Measurements from ENCODE around the gene MLKL. TPM values are rescaled to one million over a fixed set of nuclear protein-coding genes. Genes with fewer than 3 reads are reported as not detected.

MLKL gene
- total RNA-seq, 1 donor from 2014 or later: 6.8 TPM

DNA sequence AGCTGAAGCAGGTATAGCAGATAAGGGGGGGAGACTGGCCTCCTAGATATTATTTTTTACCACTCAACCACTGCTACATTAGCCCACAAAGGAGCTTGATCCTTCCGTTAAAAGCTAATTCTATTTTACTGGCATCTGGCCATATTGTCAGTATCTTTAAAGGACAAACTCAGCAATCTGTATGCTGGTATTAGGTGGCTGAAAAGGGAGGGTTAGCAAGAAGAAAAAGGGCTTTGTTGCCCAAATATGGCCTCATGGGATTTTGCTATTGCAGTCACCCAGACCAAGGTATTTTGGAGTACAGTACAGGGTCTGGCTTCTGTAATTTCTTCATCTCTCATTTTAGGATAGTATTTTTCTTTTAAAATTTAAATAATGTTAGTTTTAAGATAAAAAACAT lies 48.4 kb downstream of the MLKL start:
- Mint-ChIP-seq H3K27ac (no peak overlapping the region), H3K4me3 (no peak overlapping the region), H3K9me3 (no peaks in the 10 kb centered on the region), H3K36me3 (ENCODE audit: low read depth) (peaks cover 70% of the 10 kb centered on the region), H3K27me3 (no peaks in the 10 kb centered on the region), H3K4me1 (peaks cover 21% of the 10 kb centered on the region)
- intact Hi-C loops (cut with micrococcal nuclease): no loop called here
- ATAC-seq (ENCODE audit: low read depth) (no peak), DNase-seq (no peak)
- CTCF ChIA-PET: interaction anchor here (0.8 to 1.5 kb wide), 3 partner anchors 11 to 347 kb away, joined by 3 read pairs; no protein-coding TSS in a partner anchor
- TF ChIP-seq, protein P1, sequence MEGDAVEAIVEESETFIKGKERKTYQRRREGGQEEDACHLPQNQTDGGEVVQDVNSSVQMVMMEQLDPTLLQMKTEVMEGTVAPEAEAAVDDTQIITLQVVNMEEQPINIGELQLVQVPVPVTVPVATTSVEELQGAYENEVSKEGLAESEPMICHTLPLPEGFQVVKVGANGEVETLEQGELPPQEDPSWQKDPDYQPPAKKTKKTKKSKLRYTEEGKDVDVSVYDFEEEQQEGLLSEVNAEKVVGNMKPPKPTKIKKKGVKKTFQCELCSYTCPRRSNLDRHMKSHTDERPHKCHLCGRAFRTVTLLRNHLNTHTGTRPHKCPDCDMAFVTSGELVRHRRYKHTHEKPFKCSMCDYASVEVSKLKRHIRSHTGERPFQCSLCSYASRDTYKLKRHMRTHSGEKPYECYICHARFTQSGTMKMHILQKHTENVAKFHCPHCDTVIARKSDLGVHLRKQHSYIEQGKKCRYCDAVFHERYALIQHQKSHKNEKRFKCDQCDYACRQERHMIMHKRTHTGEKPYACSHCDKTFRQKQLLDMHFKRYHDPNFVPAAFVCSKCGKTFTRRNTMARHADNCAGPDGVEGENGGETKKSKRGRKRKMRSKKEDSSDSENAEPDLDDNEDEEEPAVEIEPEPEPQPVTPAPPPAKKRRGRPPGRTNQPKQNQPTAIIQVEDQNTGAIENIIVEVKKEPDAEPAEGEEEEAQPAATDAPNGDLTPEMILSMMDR (IDR thresholded peaks at IDR 0.05): no peak
- POLR2A ChIA-PET: no interaction called here

DNA sequence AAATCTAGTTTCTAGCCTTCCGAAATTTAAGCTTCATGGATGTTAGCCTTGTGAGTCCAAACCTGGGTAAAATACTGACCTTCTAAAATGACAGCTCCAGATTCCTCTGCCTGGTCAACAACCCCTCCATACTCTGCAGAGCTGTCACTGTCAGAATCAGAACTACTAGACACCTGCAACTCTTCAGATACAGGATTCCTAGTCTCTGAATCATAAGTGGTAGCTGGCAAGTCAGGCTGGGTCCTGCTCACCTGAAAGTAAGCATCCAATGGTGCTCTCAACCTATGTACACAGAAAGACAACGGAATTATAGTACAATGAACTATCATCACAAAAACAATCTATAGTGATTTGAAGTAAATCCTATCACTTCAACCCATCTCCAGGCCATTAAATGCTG lies 48.8 kb downstream of the MLKL start:
- ATAC-seq (ENCODE audit: low read depth) (no peak), DNase-seq (no peak)
- TF ChIP-seq, protein P1 (IDR thresholded peaks at IDR 0.05): no peak
- POLR2A ChIA-PET: interaction anchor here (1.0 kb wide), 1 partner anchor 15 kb away, joined by 3 read pairs; the partner anchor contains the start of gene RFWD3
- Mint-ChIP-seq H3K27ac (no peak overlapping the region), H3K4me3 (no peak overlapping the region), H3K27me3 (no peaks in the 10 kb centered on the region), H3K9me3 (no peaks in the 10 kb centered on the region), H3K36me3 (ENCODE audit: low read depth) (peaks cover 70% of the 10 kb centered on the region), H3K4me1 (peaks cover 17% of the 10 kb centered on the region)
- intact Hi-C loops (cut with micrococcal nuclease): no loop called here
- CTCF ChIA-PET: interaction anchor here (0.6 to 1.5 kb wide), 7 partner anchors 12 to 346 kb away, joined by 3 to 5 read pairs (median 3); partner anchors contain the start of gene MLKL

DNA sequence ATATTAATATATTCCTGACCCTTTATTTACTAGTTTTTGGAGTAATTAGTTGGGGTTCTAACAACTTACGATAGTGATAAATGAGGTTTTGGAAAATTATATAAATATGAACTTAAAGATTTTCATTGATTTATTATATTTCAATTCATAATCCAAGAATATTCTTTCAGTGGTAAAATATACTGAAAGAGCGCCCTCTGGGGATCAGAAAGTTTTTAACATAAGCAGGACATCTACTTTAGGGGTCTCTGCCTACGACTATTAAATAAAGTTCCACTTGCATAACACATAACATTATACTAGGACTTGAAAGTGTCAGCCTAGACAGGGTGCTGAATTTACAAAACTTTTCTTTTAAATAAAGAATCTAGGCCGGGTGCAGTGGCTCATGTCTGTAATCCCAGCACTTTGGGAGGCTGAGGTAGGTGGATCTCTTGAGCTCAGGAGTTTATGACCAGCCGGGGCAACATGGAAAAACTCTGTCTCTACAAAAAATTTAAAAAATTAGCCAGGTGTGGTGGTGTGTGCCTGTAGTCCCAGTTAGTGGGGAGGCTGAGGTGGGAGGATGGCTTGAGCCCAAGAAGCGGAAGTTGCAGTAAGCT lies 49.6 kb downstream of the MLKL start:
- H3K4me3 Mint-ChIP-seq: no peak overlapping the region
- ChIA-PET CTCF (interaction anchor here (0.8 to 1.5 kb wide), 5 partner anchors 13 to 346 kb away, joined by 3 to 5 read pairs (median 3); partner anchors contain the start of gene MLKL), POLR2A (interaction anchor here (1.0 kb wide), 1 partner anchor 16 kb away, joined by 3 read pairs; the partner anchor contains the start of gene RFWD3)
- H3K9me3 Mint-ChIP-seq: no peaks in the 10 kb centered on the region
- intact Hi-C loops (cut with micrococcal nuclease): no loop called here
- H3K27ac Mint-ChIP-seq: no peak overlapping the region
- peaks cover 73% of the 10 kb centered on the region for H3K36me3 Mint-ChIP-seq (ENCODE audit: low read depth)
- TF ChIP-seq, protein P1 (IDR thresholded peaks at IDR 0.05): peak; percentile 58
- peaks cover 13% of the 10 kb centered on the region for H3K4me1 Mint-ChIP-seq
- no peak for DNase-seq
- no peak for ATAC-seq (ENCODE audit: low read depth)
- no peaks in the 10 kb centered on the region for H3K27me3 Mint-ChIP-seq

DNA sequence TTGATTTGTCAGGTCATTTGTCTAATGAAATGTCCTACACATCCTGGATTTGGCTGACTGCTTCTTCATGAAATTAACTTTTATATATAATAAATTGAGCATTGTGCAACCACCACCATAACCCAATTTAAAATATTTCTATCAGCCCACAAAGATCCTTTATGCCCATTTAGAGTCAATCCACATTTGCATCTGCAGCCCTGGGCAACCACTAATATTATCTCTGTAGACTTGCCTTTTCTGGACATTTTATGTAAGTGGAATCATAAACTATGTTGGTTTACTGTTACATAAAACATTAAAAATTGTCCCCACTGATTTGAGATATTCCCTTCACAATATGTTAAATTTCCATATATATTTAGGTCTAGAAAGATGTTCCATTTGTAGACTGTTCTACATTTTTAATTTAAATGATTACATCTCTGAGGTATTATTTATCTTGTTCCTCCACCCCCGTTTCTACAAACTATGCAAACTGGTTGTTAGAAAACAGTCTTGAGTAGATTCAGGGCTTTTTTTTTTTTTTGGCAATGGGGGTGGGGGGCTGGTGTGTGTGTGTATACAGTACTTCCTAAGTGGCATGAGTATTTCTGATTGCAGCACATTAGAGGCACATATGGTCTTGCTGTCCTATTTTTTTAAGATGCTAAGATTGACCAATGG lies 50.7 kb downstream of the MLKL start:
- Mint-ChIP-seq H3K4me3 (no peak overlapping the region), H3K9me3 (no peaks in the 10 kb centered on the region), H3K27ac (no peak overlapping the region), H3K4me1 (peaks cover 8% of the 10 kb centered on the region), H3K27me3 (no peaks in the 10 kb centered on the region), H3K36me3 (ENCODE audit: low read depth) (peaks cover 70% of the 10 kb centered on the region)
- DNase-seq (no peak), ATAC-seq (ENCODE audit: low read depth) (no peak)
- TF ChIP-seq, protein P1 (IDR thresholded peaks at IDR 0.05): no peak
- POLR2A ChIA-PET: no interaction called here
- intact Hi-C loops (cut with micrococcal nuclease): no loop called here
- CTCF ChIA-PET: interaction anchor here (1.2 to 1.3 kb wide), 2 partner anchors 14 to 17 kb away, joined by 3 to 5 read pairs; partner anchors contain the start of gene RFWD3

DNA sequence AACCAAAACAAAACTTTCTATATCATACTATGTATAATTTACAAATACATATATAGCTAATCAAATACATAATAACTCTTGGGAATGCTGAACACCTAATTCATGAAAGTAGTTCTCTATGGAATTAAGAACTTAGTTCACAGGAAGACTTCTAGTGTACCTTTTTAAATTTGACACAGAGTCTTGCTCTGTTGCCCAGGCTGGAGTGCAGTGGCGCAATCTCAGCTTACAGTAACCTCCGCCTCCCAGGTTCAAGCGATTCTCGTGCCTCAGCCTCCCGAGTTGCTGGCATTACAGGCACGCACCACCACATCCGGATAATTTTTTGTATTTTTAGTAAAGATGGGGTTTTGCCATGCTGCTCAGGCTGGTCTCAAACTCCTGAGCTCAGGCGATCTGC lies 58.7 kb downstream of the MLKL start:
- no peak for DNase-seq
- ChIA-PET POLR2A (no interaction called here), CTCF (no interaction called here)
- Mint-ChIP-seq H3K27me3 (no peaks in the 10 kb centered on the region), H3K36me3 (ENCODE audit: low read depth) (peaks cover 73% of the 10 kb centered on the region), H3K4me1 (no peaks in the 10 kb centered on the region), H3K27ac (no peak overlapping the region), H3K4me3 (no peak overlapping the region), H3K9me3 (no peaks in the 10 kb centered on the region)
- TF ChIP-seq, protein P1 (IDR thresholded peaks at IDR 0.05): no peak
- intact Hi-C loops (cut with micrococcal nuclease): no loop called here
- ATAC-seq (ENCODE audit: low read depth): no peak
